Mesenchymal stem cell (in vitro differentiated cells and primary cell): Measurements from ENCODE around the gene OMD.

Source experiments
- DNase-seq: peaks from one replicate; pipeline ENCODE4 v3.0.0-alpha.2; 2013
- H2AFZ ChIP-seq: one replicate; pipeline ENCODE4 v1.6.1; 2013; ENCODE audit warnings: low read depth, mild to moderate bottlenecking, control low read depth, inconsistent platforms, low read length, moderate library complexity
- H2AK5ac ChIP-seq: 2 replicates; pipeline ENCODE4 v1.6.1; 2013; ENCODE audit warnings: low read length, moderate library complexity, mild to moderate bottlenecking, inconsistent platforms; ENCODE audit not compliant: severe bottlenecking
- H2BK120ac ChIP-seq: one replicate; pipeline ENCODE4 v1.6.1; 2013; ENCODE audit warnings: low read depth, mild to moderate bottlenecking, inconsistent platforms, low read length, moderate library complexity
- H2BK12ac ChIP-seq, 2 experiments: one replicate each; pipeline ENCODE4 v1.6.1; 2013; ENCODE audit warnings: inconsistent platforms in 2 of 2, low read length in 2 of 2, mild to moderate bottlenecking in 2 of 2, moderate library complexity in 2 of 2, control low read depth in 1 of 2
- H2BK15ac ChIP-seq: one replicate; pipeline ENCODE4 v1.6.1; 2013; ENCODE audit warnings: mild to moderate bottlenecking, low read depth, inconsistent platforms; ENCODE audit not compliant: poor library complexity, severe bottlenecking
- H2BK5ac ChIP-seq: 2 replicates; pipeline ENCODE4 v1.6.1; 2013; ENCODE audit warnings: low read depth, mild to moderate bottlenecking, low read length, control low read depth, inconsistent platforms; ENCODE audit not compliant: poor library complexity, severe bottlenecking
- H3K14ac ChIP-seq, 2 experiments: one replicate each; pipeline ENCODE4 v1.6.1; 2013; ENCODE audit warnings: inconsistent platforms in 2 of 2, low read length in 2 of 2, control low read depth in 1 of 2, mild to moderate bottlenecking in 1 of 2, moderate library complexity in 1 of 2
- H3K18ac ChIP-seq, 2 experiments: one replicate each; pipeline ENCODE4 v1.6.1; 2013; ENCODE audit warnings: inconsistent platforms in 2 of 2, low read length in 2 of 2, control low read depth in 1 of 2, low read depth in 1 of 2, mild to moderate bottlenecking in 1 of 2
- H3K23ac ChIP-seq, 2 experiments: one replicate each; pipeline ENCODE4 v1.6.1; 2013; ENCODE audit warnings: inconsistent platforms in 2 of 2, low read length in 2 of 2, mild to moderate bottlenecking in 2 of 2, moderate library complexity in 2 of 2, control low read depth in 1 of 2
- H3K27ac ChIP-seq: 2 replicates; pipeline ENCODE4 v1.5.1; 2013; ENCODE audit warnings: mild to moderate bottlenecking, moderate library complexity, low read length, control low read depth, inconsistent platforms; ENCODE audit not compliant: poor library complexity, severe bottlenecking
- H3K27me3 ChIP-seq, 2 experiments: 2 replicates each; pipeline versions ENCODE4 v1.6.1 to v1.7.0; 2013; ENCODE audit warnings: low read length in 2 of 2, mild to moderate bottlenecking in 2 of 2, moderate library complexity in 2 of 2, control low read depth in 1 of 2, inconsistent platforms in 1 of 2; ENCODE audit not compliant: control insufficient read depth in 1 of 2, insufficient read depth in 1 of 2
- H3K36me3 ChIP-seq, 2 experiments: 2 replicates each; pipeline versions ENCODE4 v1.6.1 to v1.7.0; 2013; ENCODE audit warnings: low read length in 2 of 2, control low read depth in 1 of 2, inconsistent platforms in 1 of 2, low read depth in 1 of 2, mild to moderate bottlenecking in 1 of 2; ENCODE audit not compliant: insufficient read depth in 2 of 2, control insufficient read depth in 1 of 2
- H3K4ac ChIP-seq, 2 experiments: one replicate each; pipeline ENCODE4 v1.6.1; 2013; ENCODE audit warnings: inconsistent platforms in 2 of 2, low read length in 2 of 2, mild to moderate bottlenecking in 2 of 2, moderate library complexity in 2 of 2, control low read depth in 1 of 2, low read depth in 1 of 2
- H3K4me1 ChIP-seq: 2 replicates; pipeline ENCODE4 v1.6.1; 2013; ENCODE audit warnings: low read depth, low read length, control low read depth; ENCODE audit not compliant: control insufficient read depth, insufficient read depth
- H3K4me2 ChIP-seq: 2 replicates; pipeline ENCODE4 v1.6.1; 2013; ENCODE audit warnings: low read length, mild to moderate bottlenecking, inconsistent platforms; ENCODE audit not compliant: poor library complexity, severe bottlenecking
- H3K4me3 ChIP-seq, 2 experiments: 2 replicates each; pipeline versions ENCODE4 v1.5.1 to v1.7.0; 2013; ENCODE audit warnings: low read length in 2 of 2, mild to moderate bottlenecking in 2 of 2, control low read depth in 1 of 2, low read depth in 1 of 2; ENCODE audit not compliant: insufficient read depth in 1 of 2
- H3K79me1 ChIP-seq: replicated peaks from 2 replicates; pipeline ENCODE4 v1.6.1; 2013; ENCODE audit warnings: mild to moderate bottlenecking, control low read depth, low read length, inconsistent platforms; ENCODE audit not compliant: poor library complexity, severe bottlenecking
- H3K9ac ChIP-seq: 2 replicates; pipeline ENCODE4 v1.7.0; 2013; ENCODE audit warnings: mild to moderate bottlenecking, low read length, moderate library complexity
- H3K9me3 ChIP-seq: 2 replicates; pipeline ENCODE4 v1.7.0; 2013; ENCODE audit warnings: mild to moderate bottlenecking, low read length; ENCODE audit not compliant: control insufficient read depth
- H4K8ac ChIP-seq: one replicate; pipeline ENCODE4 v1.6.1; 2013; ENCODE audit warnings: inconsistent platforms, mild to moderate bottlenecking, low read length, moderate library complexity
- H4K91ac ChIP-seq: one replicate; pipeline ENCODE4 v1.6.1; 2013; ENCODE audit warnings: mild to moderate bottlenecking, low read length, inconsistent platforms
- WGBS: methylation state at CpG from one replicate; pipeline ENCODE4 v1.1.7; 2013; ENCODE audit warnings: mixed read lengths; 5-methylcytosine and 5-hydroxymethylcytosine counted together

OMD gene

GRCh38 chr9:92407818-92408217, 16.5 kb downstream of the OMD start:
- Histone ChIP-seq H3K4me2 (no peak overlapping the region), H3K27me3 (no peaks in the 10 kb centered on the region), H3K14ac (no peak overlapping the region), H2AFZ (no peak overlapping the region), H3K23ac (no peak overlapping the region), H2BK12ac (no peak overlapping the region), H2BK5ac (no peak overlapping the region), H2BK120ac (no peak overlapping the region), H3K9ac (no peak overlapping the region), H4K91ac (no peak overlapping the region), H4K8ac (no peak overlapping the region), H3K79me1 (no peaks in the 10 kb centered on the region), H3K4me3 (no peak overlapping the region), H3K4me1 (no peaks in the 10 kb centered on the region), H3K18ac (no peak overlapping the region), H2AK5ac (no peak overlapping the region), H3K36me3 (no peaks in the 10 kb centered on the region), H3K9me3 (no peaks in the 10 kb centered on the region), H2BK15ac (no peak overlapping the region), H3K27ac (no peak overlapping the region), H3K4ac (no peak overlapping the region)
- 95% methylated on average over 2 of the region's 2 CpGs for WGBS
- no peak for DNase-seq

GRCh38 chr9:92406477-92406876, 17.8 kb downstream of the OMD start:
- no peak overlapping the region for H2BK5ac ChIP-seq
- H3K79me1 ChIP-seq: no peaks in the 10 kb centered on the region
- no peak overlapping the region for H3K14ac ChIP-seq
- no peak overlapping the region for H4K8ac ChIP-seq
- no peak overlapping the region for H3K4ac ChIP-seq
- H3K9ac ChIP-seq: peak overlapping the region; percentile 2
- H2AFZ ChIP-seq: no peak overlapping the region
- no peak overlapping the region for H2BK120ac ChIP-seq
- WGBS: 32% methylated on average over 3 of the region's 3 CpGs
- H4K91ac ChIP-seq: no peak overlapping the region
- H3K9me3 ChIP-seq: no peaks in the 10 kb centered on the region
- no peak overlapping the region for H2BK15ac ChIP-seq
- no peak overlapping the region for H3K27ac ChIP-seq
- no peak overlapping the region for H3K18ac ChIP-seq
- H3K4me3 ChIP-seq: no peak overlapping the region
- H2AK5ac ChIP-seq: no peak overlapping the region
- no peaks in the 10 kb centered on the region for H3K27me3 ChIP-seq
- no peak overlapping the region for H2BK12ac ChIP-seq
- H3K36me3 ChIP-seq: no peaks in the 10 kb centered on the region
- H3K4me2 ChIP-seq: no peak overlapping the region
- H3K23ac ChIP-seq: no peak overlapping the region
- peak; percentile 12 for DNase-seq
- no peaks in the 10 kb centered on the region for H3K4me1 ChIP-seq

DNA sequence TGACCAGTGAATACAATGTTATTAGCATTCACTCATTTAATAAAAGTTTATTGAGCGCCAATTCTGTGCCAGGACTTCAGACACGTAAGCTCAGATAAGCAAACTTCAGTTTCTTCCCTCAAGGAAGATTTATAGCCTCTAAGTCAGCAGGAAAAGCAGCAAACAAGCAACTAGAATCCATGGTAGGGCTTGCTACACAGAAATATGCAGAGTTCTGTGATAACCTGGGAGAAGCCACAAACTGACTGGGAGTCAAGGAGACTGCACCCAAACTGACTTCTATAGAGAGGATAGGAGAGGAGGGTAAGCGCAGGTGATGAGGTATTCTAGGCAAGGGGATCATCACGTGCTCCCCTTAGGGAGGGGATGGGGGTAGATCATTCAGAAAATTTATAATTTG, 18.5 kb downstream of the OMD start:
- Histone ChIP-seq H3K14ac (no peak overlapping the region), H2BK120ac (no peak overlapping the region), H3K4me2 (no peak overlapping the region), H4K8ac (no peak overlapping the region), H3K27me3 (no peaks in the 10 kb centered on the region), H3K79me1 (no peaks in the 10 kb centered on the region), H4K91ac (no peak overlapping the region), H3K9me3 (no peaks in the 10 kb centered on the region), H2AFZ (no peak overlapping the region), H3K36me3 (no peaks in the 10 kb centered on the region), H3K4me3 (no peak overlapping the region), H3K18ac (no peak overlapping the region), H3K23ac (no peak overlapping the region), H3K27ac (no peak overlapping the region), H3K9ac (no peak overlapping the region), H3K4ac (no peak overlapping the region), H2BK12ac (no peak overlapping the region), H3K4me1 (no peaks in the 10 kb centered on the region), H2BK5ac (no peak overlapping the region), H2AK5ac (no peak overlapping the region), H2BK15ac (no peak overlapping the region)
- WGBS: 39% methylated on average over 4 of the region's 4 CpGs
- peak; percentile 14 for DNase-seq

- H3K23ac ChIP-seq: no peak within 1 kb of the TSS
- no peak within 1 kb of the TSS for H3K18ac ChIP-seq
- H3K79me1 ChIP-seq: no peaks in the 10 kb centered on the region
- H3K27me3 ChIP-seq: no peaks in the 10 kb centered on the region
- H3K4me3 ChIP-seq: peak within 1 kb of the TSS in 1 of 2 experiments; percentile 49
- no peak within 1 kb of the TSS for H3K27ac ChIP-seq
- H2BK5ac ChIP-seq: no peak within 1 kb of the TSS
- H2BK15ac ChIP-seq: no peak within 1 kb of the TSS
- H3K4me1 ChIP-seq: no peaks in the 10 kb centered on the region
- H3K9me3 ChIP-seq: no peaks in the 10 kb centered on the region
- DNase-seq: no peak
- 62% methylated on average over 1 of the region's 5 CpGs for WGBS
- no peak within 1 kb of the TSS for H4K8ac ChIP-seq
- H2AK5ac ChIP-seq: no peak within 1 kb of the TSS
- H2BK12ac ChIP-seq: no peak within 1 kb of the TSS
- no peaks in the 10 kb centered on the region for H3K36me3 ChIP-seq
- H2BK120ac ChIP-seq: no peak within 1 kb of the TSS
- H3K4ac ChIP-seq: no peak within 1 kb of the TSS
- H4K91ac ChIP-seq: no peak within 1 kb of the TSS
- no peak within 1 kb of the TSS for H3K4me2 ChIP-seq
- H2AFZ ChIP-seq: no peak within 1 kb of the TSS
- no peak within 1 kb of the TSS for H3K14ac ChIP-seq
- H3K9ac ChIP-seq: peak within 1 kb of the TSS; percentile 83
These were observed 20.0 kb downstream of the OMD start, which contains the start of gene OGN for GRCh38 chr9:92404042-92404836. Gene OGN (minus strand): TSS chr9:92404578. CDS start chr9:92403407, 1,171 bp downstream.
